UCSD-AML1 (cell line): ENCODE data around the gene NAMPT.
"Not testable (repeated sequence)": the region's sequence is repeated elsewhere in the genome, so short reads cannot be mapped to it uniquely, and the experiment has no call there.

Experiments
- DNase-seq: peaks from one replicate; lab custom pipeline; 2025; ENCODE audit not compliant: unreplicated experiment; lab: John Stamatoyannopoulos, UW

The NAMPT gene

GRCh38 chr7:106236065-106236464 is 48.7 kb downstream of the NAMPT start:
- DNase-seq, result no peak

DNA sequence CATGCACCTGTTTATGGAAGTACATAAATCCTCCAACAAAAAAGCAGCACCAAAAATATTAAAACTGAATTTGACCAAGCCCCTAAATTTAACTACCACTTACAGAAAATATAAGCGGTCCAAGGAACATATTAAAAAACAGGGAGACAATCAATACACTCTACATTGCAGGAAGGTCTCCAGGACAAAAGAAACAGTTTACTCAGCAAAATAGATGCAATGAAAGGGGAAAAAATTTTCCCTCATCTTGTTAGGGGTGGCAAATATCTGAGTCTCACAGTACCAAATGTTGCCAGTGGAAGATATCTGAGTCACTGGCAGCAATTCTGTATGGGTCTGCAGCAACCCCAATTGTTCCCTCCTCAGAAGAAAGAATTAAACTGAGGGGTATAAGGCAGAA is 50.4 kb downstream of the NAMPT start:
- DNase-seq, result no peak

DNA sequence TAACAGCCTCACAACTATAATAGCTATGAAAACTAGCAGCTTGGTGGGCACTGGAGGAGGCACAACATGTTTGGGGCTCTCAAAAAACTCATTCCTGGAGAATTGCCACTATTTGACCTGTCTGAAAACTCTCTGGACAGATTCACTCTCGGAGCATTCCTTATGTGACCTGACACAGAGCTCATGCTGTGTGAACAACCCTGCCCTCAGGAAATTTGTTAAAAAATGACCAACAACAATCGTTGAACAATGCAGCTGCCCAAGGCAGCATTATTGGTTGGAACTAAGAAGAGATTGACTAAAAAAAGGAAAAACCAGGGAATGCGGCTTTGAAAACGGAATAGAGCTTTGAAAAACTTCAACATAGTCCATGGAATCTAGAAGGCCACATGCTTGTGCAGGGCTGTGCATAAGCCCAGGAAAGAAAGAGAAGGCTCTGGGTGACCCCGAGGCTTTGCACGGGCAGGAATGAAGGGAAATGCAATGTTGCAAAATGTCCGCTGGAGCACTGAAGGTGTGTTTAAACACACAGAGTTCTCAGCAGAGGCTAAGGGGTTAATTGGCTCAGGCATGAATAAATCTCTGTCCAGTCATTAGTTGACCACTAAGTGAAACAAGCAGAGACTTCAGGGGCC is 52.8 kb downstream of the NAMPT start:
- no peak for DNase-seq

- DNase-seq, result no peak
These were observed 58.9 kb downstream of the NAMPT start for GRCh38 chr7:106225856-106226255.

- no peak for DNase-seq
These were observed 60.0 kb downstream of the NAMPT start for GRCh38 chr7:106224797-106225196.

DNA sequence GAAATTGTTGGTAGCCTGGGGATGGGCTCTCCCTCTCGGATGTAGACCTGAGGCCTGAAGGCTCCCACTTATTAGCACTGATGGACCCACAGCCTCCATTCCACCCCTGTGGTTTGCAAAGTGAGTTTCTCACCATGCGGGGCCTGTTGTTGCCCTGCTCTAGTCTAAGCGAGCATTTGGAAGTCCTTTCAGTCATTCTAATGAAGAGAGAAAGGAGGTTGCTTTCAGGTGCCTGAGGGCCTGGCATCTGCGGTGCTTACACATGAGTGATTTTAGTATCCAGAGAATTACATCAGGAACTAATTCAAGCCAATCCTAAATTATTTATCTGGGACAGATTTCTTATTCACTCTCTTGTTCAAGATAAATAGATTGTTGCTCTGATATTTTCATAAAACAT is 61.6 kb downstream of the NAMPT start:
- DNase-seq, result no peak

- no peak for DNase-seq
These were observed 62.2 kb downstream of the NAMPT start for GRCh38 chr7:106222545-106222944.

GRCh38 chr7:106220307-106220706 is 64.5 kb downstream of the NAMPT start:
- DNase-seq, result no peak

DNA sequence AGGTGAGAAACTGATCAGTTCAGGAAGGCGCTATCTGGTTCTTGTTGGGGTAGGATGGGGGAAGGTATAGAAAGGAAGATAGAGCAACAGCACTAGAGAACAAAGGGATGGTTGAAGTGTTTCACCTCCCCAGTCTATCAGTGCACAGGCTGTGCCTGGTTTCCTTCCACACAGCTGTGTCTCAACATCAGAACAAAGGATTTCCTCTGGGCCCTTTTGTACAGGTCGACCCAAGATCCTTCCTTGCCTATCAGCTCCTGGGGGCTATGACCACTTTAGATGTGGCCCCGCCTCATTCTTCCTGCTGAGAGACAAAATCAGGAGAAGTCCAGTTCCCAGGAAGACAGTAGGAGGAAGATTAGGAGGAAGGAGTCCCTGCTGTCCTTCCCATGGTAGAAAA is 65.6 kb downstream of the NAMPT start:
- DNase-seq, result no peak

DNA sequence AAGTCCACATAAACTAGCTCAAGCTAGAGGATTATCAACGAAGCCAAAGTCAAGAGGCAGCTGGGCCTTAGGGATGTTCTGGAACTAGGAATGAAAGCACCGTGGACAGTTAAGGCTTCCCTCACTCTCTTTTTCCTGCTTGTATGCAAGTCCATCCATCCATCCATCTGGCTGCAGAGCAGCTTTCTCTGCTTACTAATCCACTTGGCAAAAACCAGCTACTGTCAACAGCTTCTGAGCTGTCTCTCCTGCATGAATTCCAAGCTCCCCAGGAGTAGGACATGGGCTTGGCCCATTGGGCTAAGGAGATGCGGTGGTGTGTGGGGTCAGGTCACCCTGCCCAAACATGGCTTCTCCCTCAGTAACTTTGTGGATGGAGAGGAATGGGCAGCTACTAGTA is 66.2 kb downstream of the NAMPT start:
- no peak for DNase-seq

GRCh38 chr7:106216923-106217542 is 67.8 kb downstream of the NAMPT start:
- DNase-seq, result no peak

GRCh38 chr7:106216517-106216922 is 68.3 kb downstream of the NAMPT start:
- DNase-seq, result no peak

GRCh38 chr7:106215868-106216516 is 68.8 kb downstream of the NAMPT start:
- DNase-seq, result no peak

GRCh38 chr7:106208944-106209343 is 75.8 kb downstream of the NAMPT start:
- DNase-seq, result not testable (repeated sequence)

- DNase-seq, result no peak
These were observed 77.8 kb downstream of the NAMPT start for GRCh38 chr7:106206826-106207541.

GRCh38 chr7:106205621-106206222 is 79.1 kb downstream of the NAMPT start:
- no peak for DNase-seq

GRCh38 chr7:106203473-106203872 is 81.3 kb downstream of the NAMPT start:
- no peak for DNase-seq

DNA sequence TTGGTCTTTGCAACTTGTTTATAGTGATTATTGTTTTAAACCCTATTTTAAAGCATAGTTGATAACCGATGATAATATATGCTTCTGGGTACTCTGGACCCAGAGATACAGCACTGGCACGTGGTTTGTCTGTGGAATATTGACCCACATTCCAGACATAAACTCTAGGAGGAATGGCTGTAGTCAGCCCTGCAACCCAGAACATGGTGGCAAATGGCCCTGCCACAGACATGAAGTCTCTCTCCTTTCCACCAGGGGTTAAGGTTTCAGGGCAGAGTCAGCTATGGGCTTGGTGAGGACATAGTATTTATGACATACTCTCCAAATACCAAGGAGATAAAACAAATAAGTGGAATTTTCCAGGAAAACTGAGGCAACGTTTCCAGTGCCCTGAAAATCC is 83.6 kb downstream of the NAMPT start:
- no peak for DNase-seq

DNA sequence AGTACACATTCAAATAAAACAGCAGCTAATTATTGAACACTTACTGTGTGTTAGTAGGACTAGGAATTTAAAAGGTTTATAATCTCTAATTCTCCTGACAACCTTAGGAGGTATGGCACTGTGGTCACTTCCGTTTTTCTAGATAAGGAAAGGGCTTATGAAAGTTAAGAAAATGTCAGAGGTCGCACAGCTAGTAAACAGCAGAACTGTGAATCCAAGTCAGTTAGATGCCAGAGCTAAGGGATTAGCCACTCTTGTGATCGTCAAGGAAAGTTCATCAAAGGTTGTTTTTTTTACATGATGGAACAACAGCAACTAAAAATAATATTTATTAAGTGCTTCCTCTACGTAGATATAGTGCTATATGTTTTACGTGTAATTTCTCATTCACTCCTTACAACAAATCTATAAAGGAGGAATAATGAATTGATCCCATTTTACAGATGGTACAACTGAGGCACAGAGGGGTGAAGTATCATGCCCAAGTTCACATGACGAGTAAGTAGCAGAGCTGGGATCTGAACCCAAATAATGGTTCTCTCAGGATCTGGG is 84.9 kb downstream of the NAMPT start:
- DNase-seq, result no peak

DNA sequence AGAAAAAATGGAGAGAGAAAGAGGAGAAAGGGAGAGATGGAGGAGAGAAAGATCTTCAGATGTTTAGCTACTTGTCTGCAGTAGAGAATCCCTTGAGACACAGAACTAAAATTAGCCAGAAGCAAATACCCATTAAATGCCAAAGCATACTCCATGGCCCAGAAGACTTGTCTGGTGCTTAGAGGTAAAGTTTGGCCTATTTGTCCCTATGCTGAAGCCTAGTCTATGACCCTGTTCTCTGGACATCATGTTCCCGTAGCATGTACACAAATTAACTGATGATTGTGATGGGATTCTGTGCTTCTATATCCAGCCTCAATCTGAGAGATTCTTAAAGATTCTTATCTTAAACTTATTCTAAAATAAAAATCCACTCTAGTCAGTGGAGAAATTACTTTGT is 85.8 kb downstream of the NAMPT start:
- no peak for DNase-seq
